Glutamatergic neuron (in vitro differentiated cells): ENCODE measurements around the gene RFX2. TPM values are rescaled to one million over a fixed set of nuclear protein-coding genes. Genes with fewer than 3 reads are reported as not detected.

Experiments used
- DNase-seq: peaks from one replicate; pipeline ENCODE4 v3.0.0; 2022
- H3K27ac Mint-ChIP-seq: one replicate; pipeline ENCODE4 v1.8.0; 2020; ENCODE audit warnings: mild to moderate bottlenecking, mixed read lengths, inconsistent platforms; ENCODE audit not compliant: unreplicated experiment
- H3K27me3 Mint-ChIP-seq: one replicate; pipeline ENCODE4 v1.8.0; 2020; ENCODE audit warnings: mild to moderate bottlenecking, moderate library complexity, mixed read lengths, inconsistent platforms; ENCODE audit not compliant: unreplicated experiment
- H3K36me3 Mint-ChIP-seq: one replicate; pipeline ENCODE4 v1.8.0; 2020; ENCODE audit warnings: mild to moderate bottlenecking, mixed read lengths, inconsistent platforms; ENCODE audit not compliant: unreplicated experiment
- H3K4me1 Mint-ChIP-seq: one replicate; pipeline ENCODE4 v1.8.0; 2020; ENCODE audit warnings: mild to moderate bottlenecking, low read depth, mixed read lengths, inconsistent platforms; ENCODE audit not compliant: unreplicated experiment
- H3K4me3 Mint-ChIP-seq: one replicate; pipeline ENCODE4 v1.8.0; 2020; ENCODE audit warnings: mild to moderate bottlenecking, mixed read lengths, inconsistent platforms; ENCODE audit not compliant: unreplicated experiment
- H3K9me3 Mint-ChIP-seq: one replicate; pipeline ENCODE4 v1.8.0; 2020; ENCODE audit warnings: mild to moderate bottlenecking, moderate library complexity, mixed read lengths, inconsistent platforms; ENCODE audit not compliant: unreplicated experiment
- CTCF ChIP-seq: fragments of 200-600 bp; sonication (generic); IDR thresholded peaks from one replicate; pipeline ENCODE4 v1.5.0; 2021; ENCODE audit not compliant: partially characterized antibody, unreplicated experiment
- total RNA-seq: library from RNA; stranded (reverse); fragmentation: NEBNext Ultra II Directional; extraction: Animal tissue kit (Norgen Biotek cat#: 25700); gene quantifications from one replicate; pipeline ENCODE4 v1.2.1, GENCODE V29; 2021; ENCODE audit not compliant: unreplicated experiment

RFX2 gene
- total RNA-seq, 1 donor from 2014 or later = 4.3 TPM

GRCh38 chr19:6015841-6016545, 94.3 kb downstream of the RFX2 start:
- Mint-ChIP-seq H3K36me3 (no peaks in the 10 kb centered on the region), H3K27me3 (peaks cover 7% of the 10 kb centered on the region), H3K4me3 (no peak overlapping the region), H3K27ac (no peak overlapping the region), H3K9me3 (no peaks in the 10 kb centered on the region), H3K4me1 (no peaks in the 10 kb centered on the region)
- no peak for TF ChIP-seq CTCF
- no peak for DNase-seq

DNA sequence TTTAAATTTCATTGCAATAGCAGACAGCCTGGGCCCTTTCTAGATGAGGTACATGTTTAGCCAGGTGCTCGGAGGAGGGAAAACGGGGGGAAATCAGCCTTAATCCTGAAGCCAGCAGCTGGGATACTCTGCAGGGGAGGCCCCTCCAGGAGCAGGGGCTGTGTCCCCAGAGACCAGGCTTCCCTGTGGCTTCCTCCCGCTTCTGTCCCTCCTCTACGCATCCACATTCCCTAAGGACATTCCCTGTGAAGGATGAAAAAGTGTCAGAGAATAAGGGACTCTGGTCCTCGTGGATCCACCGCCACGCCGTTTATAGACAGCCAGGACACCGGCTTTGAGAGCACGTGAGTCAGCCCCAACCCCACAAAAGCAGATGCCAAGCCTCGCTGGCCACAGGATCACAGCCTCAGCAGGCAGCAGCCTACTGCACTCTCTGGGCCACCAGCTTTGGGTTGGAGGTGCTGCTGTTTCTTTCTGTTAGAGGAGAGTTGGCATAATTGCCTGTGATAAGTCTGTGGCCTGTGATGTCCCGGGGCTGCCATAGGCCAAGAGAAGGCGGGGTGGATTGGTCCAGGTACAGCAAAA, 95.7 kb downstream of the RFX2 start:
- Mint-ChIP-seq H3K9me3 (no peaks in the 10 kb centered on the region), H3K4me3 (no peak overlapping the region)

GRCh38 chr19:6012426-6013170, 97.7 kb downstream of the RFX2 start:
- TF ChIP-seq CTCF = no peak
- H3K27ac Mint-ChIP-seq = no peak overlapping the region

More for the DNA sequence above, 95.7 kb downstream of the RFX2 start:
- peaks cover 10% of the 10 kb centered on the region for H3K27me3 Mint-ChIP-seq
- no peak for TF ChIP-seq CTCF
- H3K4me1 Mint-ChIP-seq = no peaks in the 10 kb centered on the region
- H3K36me3 Mint-ChIP-seq = no peaks in the 10 kb centered on the region
- no peak overlapping the region for H3K27ac Mint-ChIP-seq
- no peak for DNase-seq

DNA sequence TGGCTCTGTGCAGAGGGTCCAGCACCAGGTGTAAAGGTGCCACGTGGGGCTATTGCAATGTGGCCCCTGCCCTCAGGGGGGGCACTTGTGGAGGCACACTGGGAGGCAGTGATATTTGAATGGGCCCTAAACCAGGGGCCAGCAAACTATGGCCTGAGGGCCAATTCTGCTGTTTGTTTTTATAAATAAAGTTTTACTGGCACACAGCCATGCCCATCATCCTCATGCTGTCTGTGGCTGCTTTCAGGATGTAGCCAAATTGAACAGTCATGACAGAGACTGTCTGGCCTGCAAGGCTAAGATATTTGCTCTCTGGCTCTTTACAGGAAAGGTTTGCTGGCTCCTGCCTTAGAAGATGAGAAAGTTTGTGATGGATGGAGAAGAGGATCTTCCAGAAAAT, 98.5 kb downstream of the RFX2 start:
- H3K4me1 Mint-ChIP-seq = peaks cover 2% of the 10 kb centered on the region
- no peak overlapping the region for H3K27ac Mint-ChIP-seq
- H3K27me3 Mint-ChIP-seq = peaks cover 10% of the 10 kb centered on the region
- DNase-seq = no peak
- H3K9me3 Mint-ChIP-seq = peaks cover 2% of the 10 kb centered on the region
- H3K4me3 Mint-ChIP-seq = no peak overlapping the region
- TF ChIP-seq CTCF = no peak
- H3K36me3 Mint-ChIP-seq = no peaks in the 10 kb centered on the region

More at GRCh38 chr19:6012426-6013170, 97.7 kb downstream of the RFX2 start:
- no peak for DNase-seq
- Mint-ChIP-seq H3K9me3 (peaks cover 2% of the 10 kb centered on the region), H3K4me3 (no peak overlapping the region), H3K36me3 (no peaks in the 10 kb centered on the region), H3K4me1 (peaks cover 2% of the 10 kb centered on the region), H3K27me3 (peaks cover 10% of the 10 kb centered on the region)
